Suprapubic skin (tissue), 4 donors: ENCODE data around the gene PRH1. TPM values are rescaled to one million over a fixed set of nuclear protein-coding genes. Genes with fewer than 3 reads are reported as not detected.

Source experiments
- DNase-seq, 2 donors: peaks; one replicate each; pipeline ENCODE4 v3.0.0-alpha.2; 2019; ENCODE audit warnings: low spot score in 2 of 2
- H3K27ac ChIP-seq: fragments of 200-600 bp; sonication (generic); one replicate; pipeline ENCODE4 v1.5.1; 2019
- H3K27me3 ChIP-seq: fragments of 200-600 bp; sonication (generic); one replicate; pipeline ENCODE4 v1.5.1; 2019
- H3K36me3 ChIP-seq: fragments of 200-600 bp; sonication (generic); one replicate; pipeline ENCODE4 v1.5.1; 2019
- H3K4me1 ChIP-seq: fragments of 200-600 bp; sonication (generic); one replicate; pipeline ENCODE4 v1.5.1; 2019
- H3K4me3 ChIP-seq: fragments of 200-600 bp; sonication (generic); one replicate; pipeline ENCODE4 v1.5.1; 2019; ENCODE audit warnings: mild to moderate bottlenecking
- H3K9me3 ChIP-seq: fragments of 200-600 bp; sonication (generic); one replicate; pipeline ENCODE4 v1.5.1; 2019
- CTCF ChIP-seq, 2 donors: fragments of 200-600 bp in 1 of 2; fragments of 450-650 bp in 1 of 2; sonication (generic) in 1 of 2; IDR thresholded peaks; one replicate each; pipeline ENCODE4 v1.5.1; 2016 to 2019; ENCODE audit warnings: antibody characterized with exemption in 2 of 2, mild to moderate bottlenecking in 1 of 2, moderate library complexity in 1 of 2
- EP300 ChIP-seq: sonication (generic); formaldehyde crosslinking; IDR thresholded peaks from one replicate; pipeline ENCODE4 v1.6.1; 2017; ENCODE audit warnings: antibody characterized with exemption
- POLR2A ChIP-seq, 2 donors: fragments of 450-650 bp; IDR thresholded peaks; one replicate each; pipeline ENCODE4 v1.6.1; 2017; ENCODE audit warnings: antibody characterized with exemption in 2 of 2, mild to moderate bottlenecking in 2 of 2, moderate library complexity in 2 of 2
- POLR2AphosphoS5 ChIP-seq, 3 donors: sonication (generic); formaldehyde crosslinking; IDR thresholded peaks; one replicate each; pipeline ENCODE4 v1.6.1; 2017; ENCODE audit warnings: antibody characterized with exemption in 3 of 3
- WGBS: methylation state at CpG from one replicate; pipeline ENCODE4 v1.1.5; 2018; 5-methylcytosine and 5-hydroxymethylcytosine counted together
- total RNA-seq, 4 donors: library from RNA; depleted of rRNA; stranded (reverse); fragments of >200 nt; gene quantifications; one replicate each; pipeline ENCODE4 v1.1.0, GENCODE V29; 2016

PRH1 gene
- total RNA-seq, 4 donors from 2014 or later: 8.8 to 51.3 (median 20.0) TPM

- no peak for DNase-seq
- no peaks in the 10 kb centered on the region for H3K27me3 ChIP-seq
- TF ChIP-seq EP300 (no peak), POLR2AphosphoS5 (IDR thresholded peaks at IDR 0.05) (no peak), POLR2A (IDR thresholded peaks at IDR 0.05) (no peak), CTCF (IDR thresholded peaks at IDR 0.05) (no peak)
- 94% methylated on average over 5 of the region's 5 CpGs for WGBS
- no peak overlapping the region for H3K4me3 ChIP-seq
- H3K9me3 ChIP-seq: no peaks in the 10 kb centered on the region
- no peaks in the 10 kb centered on the region for H3K4me1 ChIP-seq
- H3K36me3 ChIP-seq: no peaks in the 10 kb centered on the region
- H3K27ac ChIP-seq: no peak overlapping the region
These were observed 12.8 kb upstream of the PRH1 start for GRCh38 chr12:10896854-10897253.

- TF ChIP-seq CTCF (IDR thresholded peaks at IDR 0.05) (no peak), POLR2AphosphoS5 (IDR thresholded peaks at IDR 0.05) (no peak), POLR2A (IDR thresholded peaks at IDR 0.05) (no peak), EP300 (no peak)
These were observed 7.9 kb upstream of the PRH1 start for GRCh38 chr12:10891937-10892336.

GRCh38 chr12:10889226-10889625 is 5.2 kb upstream of the PRH1 start:
- Histone ChIP-seq H3K9me3 (no peaks in the 10 kb centered on the region), H3K27me3 (no peaks in the 10 kb centered on the region), H3K36me3 (no peaks in the 10 kb centered on the region), H3K4me3 (no peak overlapping the region), H3K27ac (no peak overlapping the region), H3K4me1 (no peaks in the 10 kb centered on the region)
- DNase-seq: no peak
- TF ChIP-seq POLR2A (IDR thresholded peaks at IDR 0.05): no peak
- no peak for TF ChIP-seq POLR2AphosphoS5 (IDR thresholded peaks at IDR 0.05)
- TF ChIP-seq EP300: no peak
- TF ChIP-seq CTCF (IDR thresholded peaks at IDR 0.05): no peak

More at GRCh38 chr12:10891937-10892336, 7.9 kb upstream of the PRH1 start:
- WGBS: 98% methylated on average over 2 of the region's 2 CpGs
- Histone ChIP-seq H3K9me3 (no peaks in the 10 kb centered on the region), H3K27me3 (no peaks in the 10 kb centered on the region), H3K27ac (no peak overlapping the region), H3K4me1 (no peaks in the 10 kb centered on the region), H3K4me3 (no peak overlapping the region), H3K36me3 (no peaks in the 10 kb centered on the region)
- DNase-seq: no peak

GRCh38 chr12:10873378-10873777 is 10.7 kb downstream of the PRH1 start:
- Histone ChIP-seq H3K27me3 (no peaks in the 10 kb centered on the region), H3K36me3 (peaks cover 10% of the 10 kb centered on the region), H3K4me1 (no peaks in the 10 kb centered on the region), H3K4me3 (no peak overlapping the region), H3K27ac (no peak overlapping the region), H3K9me3 (no peaks in the 10 kb centered on the region)
- 60% methylated on average over 2 of the region's 2 CpGs for WGBS
- DNase-seq: no peak
- TF ChIP-seq CTCF (IDR thresholded peaks at IDR 0.05): no peak

- no peaks in the 10 kb centered on the region for H3K4me1 ChIP-seq
- H3K36me3 ChIP-seq: no peaks in the 10 kb centered on the region
- TF ChIP-seq POLR2A (IDR thresholded peaks at IDR 0.05) (no peak), POLR2AphosphoS5 (IDR thresholded peaks at IDR 0.05) (no peak), CTCF (IDR thresholded peaks at IDR 0.05) (no peak), EP300 (no peak)
- peaks cover 8% of the 10 kb centered on the region for H3K9me3 ChIP-seq
- no peak overlapping the region for H3K27ac ChIP-seq
- DNase-seq: no peak
- no peaks in the 10 kb centered on the region for H3K27me3 ChIP-seq
- H3K4me3 ChIP-seq: no peak overlapping the region
- WGBS: 81% methylated on average over 2 of the region's 2 CpGs
These were observed 16.7 kb downstream of the PRH1 start for GRCh38 chr12:10867381-10867780.
